ENCODE data around the gene MS4A6A.

GRCh38 chr11:60184824-60185511, 2.1 kb upstream of the MS4A6A start:
- TF ChIP-seq TAF1 (IDR thresholded peaks at IDR 0.05; ENCODE audit: borderline replicate concordance, insufficient read depth, low read length): no peak
- TF ChIP-seq, protein P1, sequence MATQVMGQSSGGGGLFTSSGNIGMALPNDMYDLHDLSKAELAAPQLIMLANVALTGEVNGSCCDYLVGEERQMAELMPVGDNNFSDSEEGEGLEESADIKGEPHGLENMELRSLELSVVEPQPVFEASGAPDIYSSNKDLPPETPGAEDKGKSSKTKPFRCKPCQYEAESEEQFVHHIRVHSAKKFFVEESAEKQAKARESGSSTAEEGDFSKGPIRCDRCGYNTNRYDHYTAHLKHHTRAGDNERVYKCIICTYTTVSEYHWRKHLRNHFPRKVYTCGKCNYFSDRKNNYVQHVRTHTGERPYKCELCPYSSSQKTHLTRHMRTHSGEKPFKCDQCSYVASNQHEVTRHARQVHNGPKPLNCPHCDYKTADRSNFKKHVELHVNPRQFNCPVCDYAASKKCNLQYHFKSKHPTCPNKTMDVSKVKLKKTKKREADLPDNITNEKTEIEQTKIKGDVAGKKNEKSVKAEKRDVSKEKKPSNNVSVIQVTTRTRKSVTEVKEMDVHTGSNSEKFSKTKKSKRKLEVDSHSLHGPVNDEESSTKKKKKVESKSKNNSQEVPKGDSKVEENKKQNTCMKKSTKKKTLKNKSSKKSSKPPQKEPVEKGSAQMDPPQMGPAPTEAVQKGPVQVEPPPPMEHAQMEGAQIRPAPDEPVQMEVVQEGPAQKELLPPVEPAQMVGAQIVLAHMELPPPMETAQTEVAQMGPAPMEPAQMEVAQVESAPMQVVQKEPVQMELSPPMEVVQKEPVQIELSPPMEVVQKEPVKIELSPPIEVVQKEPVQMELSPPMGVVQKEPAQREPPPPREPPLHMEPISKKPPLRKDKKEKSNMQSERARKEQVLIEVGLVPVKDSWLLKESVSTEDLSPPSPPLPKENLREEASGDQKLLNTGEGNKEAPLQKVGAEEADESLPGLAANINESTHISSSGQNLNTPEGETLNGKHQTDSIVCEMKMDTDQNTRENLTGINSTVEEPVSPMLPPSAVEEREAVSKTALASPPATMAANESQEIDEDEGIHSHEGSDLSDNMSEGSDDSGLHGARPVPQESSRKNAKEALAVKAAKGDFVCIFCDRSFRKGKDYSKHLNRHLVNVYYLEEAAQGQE (IDR thresholded peaks at IDR 0.05; ENCODE audit: insufficient read depth in 1 of 2, low read depth in 2 of 2, low read length in 2 of 2): no peak
